Panc1 (cell line): Measurements from ENCODE around the gene PRSS50. TPM values are rescaled to one million over a fixed set of nuclear protein-coding genes. Genes with fewer than 3 reads are reported as not detected.

Source experiments
- ATAC-seq: fragments of 200-7000 bp; cut with Tn5 transposase; 2 replicates; pipeline ENCODE4 v1.9.1; 2020; ENCODE audit warnings: mild to moderate bottlenecking, moderate library complexity
- BruUV-seq: library from RNA; stranded (reverse); fragments of 400-500 nt; replicated peaks from 2 replicates; lab custom pipeline; 2021; lab: Mats Ljungman, UMichigan
- CTCF ChIA-PET: fragments of 300-600 bp; sonication (Branson Sonifier 250); formaldehyde crosslinking; loops from one replicate; lab custom pipeline; 2022; ENCODE audit warnings: antibody characterized with exemption; lab: Charles Lee
- POLR2A ChIA-PET: fragments of 300-600 bp; sonication (Branson Sonifier 250); formaldehyde crosslinking; loops from one replicate; lab custom pipeline; 2022; ENCODE audit warnings: antibody characterized with exemption; lab: Charles Lee
- DNase-seq: peaks from one replicate; pipeline ENCODE4 v3.0.0-alpha.2; 2010; ENCODE audit warnings: low read depth, low spot score
- H3K27ac ChIP-seq: 2 replicates; pipeline ENCODE4 v1.5.1; 2011; ENCODE audit warnings: mild to moderate bottlenecking, low read length, inconsistent platforms
- H3K27me3 ChIP-seq: fragments of 200-500 bp; sonication (Bioruptor generic); 2 replicates; pipeline ENCODE4 v1.6.0; 2014; ENCODE audit warnings: low read length, inconsistent platforms; ENCODE audit not compliant: control insufficient read depth, insufficient read depth
- H3K36me3 ChIP-seq: fragments of 200-500 bp; sonication (Bioruptor generic); 2 replicates; pipeline ENCODE4 v1.5.1; 2014; ENCODE audit warnings: inconsistent platforms, mild to moderate bottlenecking, low read length, moderate library complexity; ENCODE audit not compliant: control insufficient read depth, insufficient read depth
- H3K4me1 ChIP-seq: 2 replicates; pipeline ENCODE4 v1.5.1; 2011; ENCODE audit warnings: inconsistent platforms, mild to moderate bottlenecking, low read length, moderate library complexity; ENCODE audit not compliant: control insufficient read depth, insufficient read depth
- H3K4me3 ChIP-seq, 2 experiments: 2 replicates each; pipeline ENCODE4 v1.5.1; 2011 to 2012; ENCODE audit warnings: low read depth in 2 of 2, low read length in 2 of 2, mild to moderate bottlenecking in 2 of 2, inconsistent platforms in 1 of 2, moderate library complexity in 1 of 2
- H3K9me3 ChIP-seq: fragments of 200-500 bp; sonication (Bioruptor generic); 2 replicates; pipeline ENCODE4 v1.5.1; 2014; ENCODE audit warnings: low read depth, mild to moderate bottlenecking, inconsistent platforms, low read length, moderate library complexity; ENCODE audit not compliant: control insufficient read depth, insufficient read depth
- POLR2AphosphoS5 ChIP-seq: IDR thresholded peaks from 2 replicates; pipeline ENCODE4 v1.6.1; 2012; ENCODE audit warnings: mild to moderate bottlenecking, low read depth, low read length, moderate library complexity
- SIN3A ChIP-seq: IDR thresholded peaks from 2 replicates; pipeline ENCODE4 v1.6.1; 2012; ENCODE audit warnings: low read depth, mild to moderate bottlenecking, low read length, moderate library complexity, borderline replicate concordance; ENCODE audit not compliant: insufficient read depth
- TCF7L2 ChIP-seq: IDR thresholded peaks from 2 replicates; pipeline ENCODE4 v1.6.1; 2011; ENCODE audit warnings: mild to moderate bottlenecking, low read depth, low read length, inconsistent platforms
- in situ Hi-C: cut with HindIII; loops from 2 replicates; pipeline ENCODE4 v1.10.0; 2016; ENCODE audit warnings: low sequenced_read_pairs, low pct_unique_long_range_greater_than_20kb
- intact Hi-C: fragments of 100-400 bp; cut with micrococcal nuclease; formaldehyde crosslinking; loops from one replicate; pipeline ENCODE4 v1.10.0; 2022; ENCODE audit not compliant: unreplicated experiment
- total RNA-seq: library from RNA; stranded (reverse); gene quantifications from one replicate; pipeline ENCODE4 v1.2.1, GENCODE V29; 2021; ENCODE audit not compliant: unreplicated experiment
- TF ChIP-seq, protein P1 (sequence below), 2 experiments: IDR thresholded peaks; 2 replicates each; pipeline ENCODE4 v1.6.1; 2011 to 2012; ENCODE audit warnings: low read depth in 2 of 2, control low read depth in 1 of 2, low read length in 1 of 2, mild to moderate bottlenecking in 1 of 2, moderate library complexity in 1 of 2; ENCODE audit not compliant: insufficient read depth in 1 of 2
- TF ChIP-seq, protein P2 (sequence below): fragments of 450-650 bp; IDR thresholded peaks from 2 replicates; pipeline ENCODE4 v1.5.1; 2017; ENCODE audit warnings: mild to moderate bottlenecking

PRSS50 gene
- total RNA-seq, 1 experiment from 2014 or later, result 0.13 TPM

DNA sequence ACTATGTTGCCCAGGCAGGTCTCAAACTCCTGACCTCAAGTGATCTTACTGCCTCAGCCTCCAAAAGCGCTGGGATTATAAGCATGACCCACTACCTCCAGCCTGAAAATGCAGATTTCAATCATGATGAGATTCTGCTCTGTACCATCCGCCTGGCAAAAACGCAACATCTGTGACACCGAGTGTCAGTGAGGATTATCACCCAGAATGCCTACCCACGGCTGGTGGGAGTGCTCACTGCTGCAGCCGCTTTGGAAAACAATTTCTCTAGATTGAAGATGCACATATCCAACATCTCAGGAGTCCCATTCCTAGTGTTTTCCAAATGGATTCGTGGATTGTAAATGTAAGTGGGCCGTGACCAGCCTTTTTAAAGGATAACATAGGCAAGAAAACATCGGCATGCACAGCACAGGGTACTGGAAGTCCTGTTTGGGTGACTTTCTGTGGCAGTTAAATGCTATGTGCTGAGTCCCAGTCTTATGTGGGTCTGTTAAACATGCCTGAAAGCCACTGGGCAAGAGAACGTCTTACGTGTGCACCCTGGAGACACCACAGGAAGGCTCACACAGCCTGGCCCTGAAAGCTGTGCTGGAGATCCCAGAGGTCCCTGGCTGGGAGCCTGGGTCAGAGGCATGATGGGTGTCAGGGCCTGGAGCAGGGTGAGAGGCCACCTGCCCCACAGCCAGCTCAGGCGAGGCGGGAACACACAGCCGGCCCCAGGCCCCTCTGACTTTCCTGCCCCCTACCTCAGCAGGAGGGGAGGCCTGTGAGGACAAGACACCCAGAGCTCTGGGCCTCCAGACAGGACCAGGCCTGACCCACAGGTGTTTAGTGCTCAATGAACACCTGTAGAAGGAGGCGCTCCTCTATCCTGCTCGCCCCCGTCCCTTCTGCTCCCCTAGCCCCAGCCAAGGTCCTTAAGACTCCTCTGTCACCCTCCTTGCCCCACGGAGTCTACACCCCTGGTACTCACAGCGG lies 918 bp downstream of the PRSS50 start:
- TF ChIP-seq, protein P1, sequence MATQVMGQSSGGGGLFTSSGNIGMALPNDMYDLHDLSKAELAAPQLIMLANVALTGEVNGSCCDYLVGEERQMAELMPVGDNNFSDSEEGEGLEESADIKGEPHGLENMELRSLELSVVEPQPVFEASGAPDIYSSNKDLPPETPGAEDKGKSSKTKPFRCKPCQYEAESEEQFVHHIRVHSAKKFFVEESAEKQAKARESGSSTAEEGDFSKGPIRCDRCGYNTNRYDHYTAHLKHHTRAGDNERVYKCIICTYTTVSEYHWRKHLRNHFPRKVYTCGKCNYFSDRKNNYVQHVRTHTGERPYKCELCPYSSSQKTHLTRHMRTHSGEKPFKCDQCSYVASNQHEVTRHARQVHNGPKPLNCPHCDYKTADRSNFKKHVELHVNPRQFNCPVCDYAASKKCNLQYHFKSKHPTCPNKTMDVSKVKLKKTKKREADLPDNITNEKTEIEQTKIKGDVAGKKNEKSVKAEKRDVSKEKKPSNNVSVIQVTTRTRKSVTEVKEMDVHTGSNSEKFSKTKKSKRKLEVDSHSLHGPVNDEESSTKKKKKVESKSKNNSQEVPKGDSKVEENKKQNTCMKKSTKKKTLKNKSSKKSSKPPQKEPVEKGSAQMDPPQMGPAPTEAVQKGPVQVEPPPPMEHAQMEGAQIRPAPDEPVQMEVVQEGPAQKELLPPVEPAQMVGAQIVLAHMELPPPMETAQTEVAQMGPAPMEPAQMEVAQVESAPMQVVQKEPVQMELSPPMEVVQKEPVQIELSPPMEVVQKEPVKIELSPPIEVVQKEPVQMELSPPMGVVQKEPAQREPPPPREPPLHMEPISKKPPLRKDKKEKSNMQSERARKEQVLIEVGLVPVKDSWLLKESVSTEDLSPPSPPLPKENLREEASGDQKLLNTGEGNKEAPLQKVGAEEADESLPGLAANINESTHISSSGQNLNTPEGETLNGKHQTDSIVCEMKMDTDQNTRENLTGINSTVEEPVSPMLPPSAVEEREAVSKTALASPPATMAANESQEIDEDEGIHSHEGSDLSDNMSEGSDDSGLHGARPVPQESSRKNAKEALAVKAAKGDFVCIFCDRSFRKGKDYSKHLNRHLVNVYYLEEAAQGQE (IDR thresholded peaks at IDR 0.05; ENCODE audit: insufficient read depth in 1 of 2, low read depth in 2 of 2, low read length in 1 of 2), result no peak
- no peak for TF ChIP-seq SIN3A
- no peak for TF ChIP-seq POLR2AphosphoS5
- no peak for TF ChIP-seq TCF7L2
- TF ChIP-seq, protein P2, sequence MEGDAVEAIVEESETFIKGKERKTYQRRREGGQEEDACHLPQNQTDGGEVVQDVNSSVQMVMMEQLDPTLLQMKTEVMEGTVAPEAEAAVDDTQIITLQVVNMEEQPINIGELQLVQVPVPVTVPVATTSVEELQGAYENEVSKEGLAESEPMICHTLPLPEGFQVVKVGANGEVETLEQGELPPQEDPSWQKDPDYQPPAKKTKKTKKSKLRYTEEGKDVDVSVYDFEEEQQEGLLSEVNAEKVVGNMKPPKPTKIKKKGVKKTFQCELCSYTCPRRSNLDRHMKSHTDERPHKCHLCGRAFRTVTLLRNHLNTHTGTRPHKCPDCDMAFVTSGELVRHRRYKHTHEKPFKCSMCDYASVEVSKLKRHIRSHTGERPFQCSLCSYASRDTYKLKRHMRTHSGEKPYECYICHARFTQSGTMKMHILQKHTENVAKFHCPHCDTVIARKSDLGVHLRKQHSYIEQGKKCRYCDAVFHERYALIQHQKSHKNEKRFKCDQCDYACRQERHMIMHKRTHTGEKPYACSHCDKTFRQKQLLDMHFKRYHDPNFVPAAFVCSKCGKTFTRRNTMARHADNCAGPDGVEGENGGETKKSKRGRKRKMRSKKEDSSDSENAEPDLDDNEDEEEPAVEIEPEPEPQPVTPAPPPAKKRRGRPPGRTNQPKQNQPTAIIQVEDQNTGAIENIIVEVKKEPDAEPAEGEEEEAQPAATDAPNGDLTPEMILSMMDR, result no peak
- no TSS peak for BruUV-seq
- no peak for ATAC-seq

DNA sequence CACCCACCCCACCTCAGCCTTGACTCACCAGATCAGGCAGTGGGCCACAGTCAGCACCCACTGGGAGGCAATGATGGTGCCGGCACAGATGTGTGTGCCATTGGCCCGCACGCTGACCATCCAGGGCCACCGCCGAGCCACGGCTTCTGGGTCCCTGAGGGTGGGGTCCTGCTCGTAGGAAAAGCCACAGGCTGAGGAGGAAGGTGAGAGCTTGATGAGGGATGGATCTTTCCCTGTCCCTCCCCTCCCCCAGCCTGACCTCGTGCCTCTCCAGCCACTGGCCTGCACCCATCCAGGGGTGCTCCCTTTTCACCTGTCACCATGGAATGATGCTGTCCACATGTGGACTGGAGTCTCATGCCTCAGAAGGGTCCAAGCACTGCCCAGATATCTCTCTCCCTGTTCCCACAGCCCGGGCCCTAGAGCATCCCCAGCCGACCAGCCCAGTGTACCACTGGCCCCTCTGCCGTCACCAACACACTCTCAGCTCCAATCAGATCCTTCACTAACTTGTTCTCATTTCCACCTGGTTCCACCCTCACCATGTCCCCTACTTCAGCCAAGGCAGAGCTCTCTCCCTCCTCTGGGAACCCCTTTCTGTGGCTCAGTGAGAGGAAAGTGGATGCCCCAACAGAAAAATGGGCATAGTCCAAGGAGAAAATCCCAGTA lies 2.0 kb downstream of the PRSS50 start:
- no peaks in the 10 kb centered on the region for H3K36me3 ChIP-seq
- DNase-seq (no peak), ATAC-seq (no peak)
- no peak overlapping the region for H3K4me3 ChIP-seq
- in situ Hi-C loops, result no loop called here
- POLR2A ChIA-PET, result no interaction called here
- intact Hi-C loops, result no loop called here
- peaks cover 6% of the 10 kb centered on the region; the same call in 1 of the 2 replicates for H3K4me1 ChIP-seq
- no peak overlapping the region for H3K27ac ChIP-seq
- H3K9me3 ChIP-seq, result no peaks in the 10 kb centered on the region
- no TSS peak for BruUV-seq
- TF ChIP-seq TCF7L2 (no peak), POLR2AphosphoS5 (no peak)
- CTCF ChIA-PET, result no interaction called here
- H3K27me3 ChIP-seq, result no peaks in the 10 kb centered on the region

More for the DNA sequence above, 918 bp downstream of the PRSS50 start:
- Histone ChIP-seq H3K9me3 (no peaks in the 10 kb centered on the region), H3K4me1 (peaks cover 6% of the 10 kb centered on the region; the same call in 1 of the 2 replicates), H3K36me3 (no peaks in the 10 kb centered on the region), H3K4me3 (no peak overlapping the region), H3K27me3 (no peaks in the 10 kb centered on the region), H3K27ac (no peak overlapping the region)
- in situ Hi-C loops, result no loop called here
- no peak for DNase-seq
- ChIA-PET POLR2A (no interaction called here), CTCF (no interaction called here)
- intact Hi-C loops, result no loop called here
